H1 (cell line): ENCODE measurements around the gene LCN2. TPM values are rescaled to one million over a fixed set of nuclear protein-coding genes. Genes with fewer than 3 reads are reported as not detected.

Source experiments
- CHD2 ChIP-seq: IDR thresholded peaks from 2 replicates; pipeline ENCODE4 v1.6.1; 2012; ENCODE audit warnings: low read length, improper control_type of control experiment
- CTBP2 ChIP-seq: IDR thresholded peaks from 2 replicates; pipeline ENCODE4 v1.7.0; 2011; ENCODE audit warnings: borderline replicate concordance, mild to moderate bottlenecking, moderate library complexity, mixed read lengths, low read length; ENCODE audit not compliant: insufficient read depth, insufficient read length
- E2F6 ChIP-seq: IDR thresholded peaks from 2 replicates; pipeline ENCODE4 v1.6.1; 2012; ENCODE audit warnings: inconsistent platforms
- EGR1 ChIP-seq: IDR thresholded peaks from 2 replicates; pipeline ENCODE4 v1.6.1; 2011; ENCODE audit warnings: low read depth, low read length, borderline replicate concordance
- JUND ChIP-seq: IDR thresholded peaks from 2 replicates; pipeline ENCODE4 v1.6.1; 2011; ENCODE audit warnings: mild to moderate bottlenecking, improper control_type of control experiment, low read length
- RNF2 ChIP-seq: fragments of 200-900, 300-1000 bp; sonication (generic); IDR thresholded peaks from 2 replicates; pipeline ENCODE4 v1.7.1; 2016; ENCODE audit warnings: borderline replicate concordance, low read depth, mild to moderate bottlenecking, antibody characterized with exemption, low read length; ENCODE audit not compliant: poor library complexity, severe bottlenecking; ENCODE audit errors: missing control alignments
- SIX5 ChIP-seq: IDR thresholded peaks from 2 replicates; pipeline ENCODE4 v1.6.1; 2011; ENCODE audit warnings: mild to moderate bottlenecking, low read depth, low read length
- polyA plus RNA-seq, 7 experiments: library from polyadenylated mRNA; depleted of rRNA in 3 of 7; stranded (reverse) in 5 of 7; unstranded in 2 of 7; fragments of >200 nt in 5 of 7; fragments of 200-250 nt in 2 of 7; gene quantifications; 1 replicate in 5 of 7; 2 replicates in 1 of 7; 4 replicates in 1 of 7; pipeline versions ENCODE4 v1.2.1 to v1.2.3, GENCODE V29; 2011 to 2013; ENCODE audit warnings: missing spikeins in 2 of 7, mixed read lengths in 2 of 7
- total RNA-seq: library from RNA; stranded (reverse); fragmentation: NEBNext Ultra II Directional; extraction: Animal tissue kit (Norgen Biotek cat#: 25700); gene quantifications from 2 replicates; pipeline ENCODE4 v1.2.1, GENCODE V29; 2021
- TF ChIP-seq, protein P1 (sequence below): fragments of 300-600 bp; sonication (generic); IDR thresholded peaks from 2 replicates; pipeline ENCODE4 v1.7.1; 2012; ENCODE audit warnings: low read length, moderate library complexity, mild to moderate bottlenecking, inconsistent platforms; ENCODE audit not compliant: insufficient replicate concordance

LCN2 gene
- total and polyA plus RNA-seq, 2 of the 8 experiments (the other 6 are each of a cell fraction or from before 2014, with no cell fraction given) = 1.1 to 1.6 TPM

DNA sequence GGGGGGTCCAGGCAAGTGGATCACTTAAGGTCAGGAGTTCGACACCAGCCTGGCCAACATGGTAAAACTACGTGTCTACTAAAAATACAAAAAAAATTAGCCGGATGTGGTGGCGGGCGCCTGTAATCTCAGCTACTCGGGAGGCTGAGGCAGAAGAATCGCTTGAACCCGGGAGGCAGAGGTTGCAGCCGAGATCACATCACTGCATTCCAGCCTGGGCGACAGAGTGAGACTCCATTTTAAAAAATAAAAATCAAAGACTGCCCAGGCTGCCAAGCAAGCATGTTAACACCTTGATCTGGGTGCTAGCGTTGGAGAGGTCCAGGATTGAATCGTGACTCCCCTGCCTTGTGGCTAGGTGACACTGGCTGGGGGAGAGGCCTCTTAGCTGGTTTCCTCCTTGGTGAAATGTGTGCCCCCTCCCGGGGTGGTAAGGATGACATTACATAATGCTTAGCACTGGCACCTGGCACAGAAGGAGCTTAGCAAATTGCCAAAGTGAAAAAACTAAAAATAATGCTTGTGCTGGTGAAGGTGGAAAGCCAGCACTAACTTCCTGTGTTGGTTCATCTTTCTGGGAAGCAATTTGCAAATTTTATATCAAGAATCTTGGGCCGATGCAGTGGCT is 44.3 kb downstream of the LCN2 start (continued):
- TF ChIP-seq, protein P1, sequence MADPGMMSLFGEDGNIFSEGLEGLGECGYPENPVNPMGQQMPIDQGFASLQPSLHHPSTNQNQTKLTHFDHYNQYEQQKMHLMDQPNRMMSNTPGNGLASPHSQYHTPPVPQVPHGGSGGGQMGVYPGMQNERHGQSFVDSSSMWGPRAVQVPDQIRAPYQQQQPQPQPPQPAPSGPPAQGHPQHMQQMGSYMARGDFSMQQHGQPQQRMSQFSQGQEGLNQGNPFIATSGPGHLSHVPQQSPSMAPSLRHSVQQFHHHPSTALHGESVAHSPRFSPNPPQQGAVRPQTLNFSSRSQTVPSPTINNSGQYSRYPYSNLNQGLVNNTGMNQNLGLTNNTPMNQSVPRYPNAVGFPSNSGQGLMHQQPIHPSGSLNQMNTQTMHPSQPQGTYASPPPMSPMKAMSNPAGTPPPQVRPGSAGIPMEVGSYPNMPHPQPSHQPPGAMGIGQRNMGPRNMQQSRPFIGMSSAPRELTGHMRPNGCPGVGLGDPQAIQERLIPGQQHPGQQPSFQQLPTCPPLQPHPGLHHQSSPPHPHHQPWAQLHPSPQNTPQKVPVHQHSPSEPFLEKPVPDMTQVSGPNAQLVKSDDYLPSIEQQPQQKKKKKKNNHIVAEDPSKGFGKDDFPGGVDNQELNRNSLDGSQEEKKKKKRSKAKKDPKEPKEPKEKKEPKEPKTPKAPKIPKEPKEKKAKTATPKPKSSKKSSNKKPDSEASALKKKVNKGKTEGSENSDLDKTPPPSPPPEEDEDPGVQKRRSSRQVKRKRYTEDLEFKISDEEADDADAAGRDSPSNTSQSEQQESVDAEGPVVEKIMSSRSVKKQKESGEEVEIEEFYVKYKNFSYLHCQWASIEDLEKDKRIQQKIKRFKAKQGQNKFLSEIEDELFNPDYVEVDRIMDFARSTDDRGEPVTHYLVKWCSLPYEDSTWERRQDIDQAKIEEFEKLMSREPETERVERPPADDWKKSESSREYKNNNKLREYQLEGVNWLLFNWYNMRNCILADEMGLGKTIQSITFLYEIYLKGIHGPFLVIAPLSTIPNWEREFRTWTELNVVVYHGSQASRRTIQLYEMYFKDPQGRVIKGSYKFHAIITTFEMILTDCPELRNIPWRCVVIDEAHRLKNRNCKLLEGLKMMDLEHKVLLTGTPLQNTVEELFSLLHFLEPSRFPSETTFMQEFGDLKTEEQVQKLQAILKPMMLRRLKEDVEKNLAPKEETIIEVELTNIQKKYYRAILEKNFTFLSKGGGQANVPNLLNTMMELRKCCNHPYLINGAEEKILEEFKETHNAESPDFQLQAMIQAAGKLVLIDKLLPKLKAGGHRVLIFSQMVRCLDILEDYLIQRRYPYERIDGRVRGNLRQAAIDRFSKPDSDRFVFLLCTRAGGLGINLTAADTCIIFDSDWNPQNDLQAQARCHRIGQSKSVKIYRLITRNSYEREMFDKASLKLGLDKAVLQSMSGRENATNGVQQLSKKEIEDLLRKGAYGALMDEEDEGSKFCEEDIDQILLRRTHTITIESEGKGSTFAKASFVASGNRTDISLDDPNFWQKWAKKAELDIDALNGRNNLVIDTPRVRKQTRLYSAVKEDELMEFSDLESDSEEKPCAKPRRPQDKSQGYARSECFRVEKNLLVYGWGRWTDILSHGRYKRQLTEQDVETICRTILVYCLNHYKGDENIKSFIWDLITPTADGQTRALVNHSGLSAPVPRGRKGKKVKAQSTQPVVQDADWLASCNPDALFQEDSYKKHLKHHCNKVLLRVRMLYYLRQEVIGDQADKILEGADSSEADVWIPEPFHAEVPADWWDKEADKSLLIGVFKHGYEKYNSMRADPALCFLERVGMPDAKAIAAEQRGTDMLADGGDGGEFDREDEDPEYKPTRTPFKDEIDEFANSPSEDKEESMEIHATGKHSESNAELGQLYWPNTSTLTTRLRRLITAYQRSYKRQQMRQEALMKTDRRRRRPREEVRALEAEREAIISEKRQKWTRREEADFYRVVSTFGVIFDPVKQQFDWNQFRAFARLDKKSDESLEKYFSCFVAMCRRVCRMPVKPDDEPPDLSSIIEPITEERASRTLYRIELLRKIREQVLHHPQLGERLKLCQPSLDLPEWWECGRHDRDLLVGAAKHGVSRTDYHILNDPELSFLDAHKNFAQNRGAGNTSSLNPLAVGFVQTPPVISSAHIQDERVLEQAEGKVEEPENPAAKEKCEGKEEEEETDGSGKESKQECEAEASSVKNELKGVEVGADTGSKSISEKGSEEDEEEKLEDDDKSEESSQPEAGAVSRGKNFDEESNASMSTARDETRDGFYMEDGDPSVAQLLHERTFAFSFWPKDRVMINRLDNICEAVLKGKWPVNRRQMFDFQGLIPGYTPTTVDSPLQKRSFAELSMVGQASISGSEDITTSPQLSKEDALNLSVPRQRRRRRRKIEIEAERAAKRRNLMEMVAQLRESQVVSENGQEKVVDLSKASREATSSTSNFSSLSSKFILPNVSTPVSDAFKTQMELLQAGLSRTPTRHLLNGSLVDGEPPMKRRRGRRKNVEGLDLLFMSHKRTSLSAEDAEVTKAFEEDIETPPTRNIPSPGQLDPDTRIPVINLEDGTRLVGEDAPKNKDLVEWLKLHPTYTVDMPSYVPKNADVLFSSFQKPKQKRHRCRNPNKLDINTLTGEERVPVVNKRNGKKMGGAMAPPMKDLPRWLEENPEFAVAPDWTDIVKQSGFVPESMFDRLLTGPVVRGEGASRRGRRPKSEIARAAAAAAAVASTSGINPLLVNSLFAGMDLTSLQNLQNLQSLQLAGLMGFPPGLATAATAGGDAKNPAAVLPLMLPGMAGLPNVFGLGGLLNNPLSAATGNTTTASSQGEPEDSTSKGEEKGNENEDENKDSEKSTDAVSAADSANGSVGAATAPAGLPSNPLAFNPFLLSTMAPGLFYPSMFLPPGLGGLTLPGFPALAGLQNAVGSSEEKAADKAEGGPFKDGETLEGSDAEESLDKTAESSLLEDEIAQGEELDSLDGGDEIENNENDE = no peak
- TF ChIP-seq JUND = no peak
- TF ChIP-seq CHD2 = no peak
- TF ChIP-seq SIX5 = no peak
- no peak for TF ChIP-seq E2F6
- TF ChIP-seq CTBP2 = no peak
- TF ChIP-seq RNF2 = no peak
- TF ChIP-seq EGR1 = no peak
